Stomach (tissue), 4 donors: ENCODE measurements around the gene PGM5.

Experiments
- EP300 ChIP-seq: sonication (generic); formaldehyde crosslinking; IDR thresholded peaks from one replicate; pipeline ENCODE4 v1.6.1; 2017; ENCODE audit warnings: antibody characterized with exemption
- POLR2A ChIP-seq, 4 donors: fragments of 450-650 bp; IDR thresholded peaks; one replicate each; pipeline ENCODE4 v1.6.1; 2016; ENCODE audit warnings: antibody characterized with exemption in 4 of 4, control low read depth in 2 of 4, mild to moderate bottlenecking in 1 of 4, moderate library complexity in 1 of 4
- POLR2AphosphoS5 ChIP-seq, 3 donors: sonication (generic); formaldehyde crosslinking; IDR thresholded peaks; one replicate each; pipeline ENCODE4 v1.6.1; 2016; ENCODE audit warnings: antibody characterized with exemption in 3 of 3
- TF ChIP-seq, protein P1 (sequence below), 7 experiments: fragments of 450-650 bp in 4 of 7; fragments of 200-600 bp in 3 of 7; sonication (generic) in 3 of 7; IDR thresholded peaks; one replicate each; pipeline ENCODE4 v1.5.1; 2016 to 2019; ENCODE audit warnings: antibody characterized with exemption in 7 of 7, control low read depth in 2 of 7, mild to moderate bottlenecking in 1 of 7

DNA sequence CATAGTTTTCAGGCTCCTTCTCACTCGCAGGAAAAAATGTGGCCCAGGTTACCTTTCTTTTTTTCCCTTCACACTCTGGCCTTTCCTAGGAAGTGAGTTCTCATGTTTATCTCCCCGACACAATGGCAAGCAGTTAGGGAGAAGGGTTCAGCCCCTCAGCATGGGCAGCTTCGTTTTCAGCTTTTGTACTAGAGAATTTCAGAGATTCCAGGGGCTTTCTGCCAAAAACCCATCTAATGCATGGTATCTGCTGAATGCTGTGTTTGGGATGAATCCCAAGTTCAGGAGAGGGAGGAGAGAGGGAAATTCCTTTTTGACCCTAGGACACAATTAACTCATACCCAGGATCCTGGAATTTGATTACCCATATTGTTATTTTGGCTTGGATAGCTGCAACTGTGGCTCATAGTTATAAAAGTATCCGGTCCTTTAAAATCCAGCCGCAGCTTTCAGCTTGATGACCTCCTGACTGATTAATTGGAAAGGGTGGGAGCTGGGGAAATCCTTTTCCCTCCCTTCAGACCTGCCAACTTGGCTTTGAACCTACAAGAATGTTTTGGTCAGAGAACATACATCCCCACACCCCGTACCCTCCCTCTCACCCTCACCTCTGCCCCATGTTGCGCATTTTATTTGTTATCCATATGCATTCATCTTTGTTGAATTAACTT lies 105.8 kb downstream of the PGM5 start:
- TF ChIP-seq, protein P1, sequence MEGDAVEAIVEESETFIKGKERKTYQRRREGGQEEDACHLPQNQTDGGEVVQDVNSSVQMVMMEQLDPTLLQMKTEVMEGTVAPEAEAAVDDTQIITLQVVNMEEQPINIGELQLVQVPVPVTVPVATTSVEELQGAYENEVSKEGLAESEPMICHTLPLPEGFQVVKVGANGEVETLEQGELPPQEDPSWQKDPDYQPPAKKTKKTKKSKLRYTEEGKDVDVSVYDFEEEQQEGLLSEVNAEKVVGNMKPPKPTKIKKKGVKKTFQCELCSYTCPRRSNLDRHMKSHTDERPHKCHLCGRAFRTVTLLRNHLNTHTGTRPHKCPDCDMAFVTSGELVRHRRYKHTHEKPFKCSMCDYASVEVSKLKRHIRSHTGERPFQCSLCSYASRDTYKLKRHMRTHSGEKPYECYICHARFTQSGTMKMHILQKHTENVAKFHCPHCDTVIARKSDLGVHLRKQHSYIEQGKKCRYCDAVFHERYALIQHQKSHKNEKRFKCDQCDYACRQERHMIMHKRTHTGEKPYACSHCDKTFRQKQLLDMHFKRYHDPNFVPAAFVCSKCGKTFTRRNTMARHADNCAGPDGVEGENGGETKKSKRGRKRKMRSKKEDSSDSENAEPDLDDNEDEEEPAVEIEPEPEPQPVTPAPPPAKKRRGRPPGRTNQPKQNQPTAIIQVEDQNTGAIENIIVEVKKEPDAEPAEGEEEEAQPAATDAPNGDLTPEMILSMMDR (IDR thresholded peaks at IDR 0.05): no peak
- TF ChIP-seq POLR2A (IDR thresholded peaks at IDR 0.05) (no peak), POLR2AphosphoS5 (IDR thresholded peaks at IDR 0.05) (peak in 1 of 3 donors; percentile 3), EP300 (no peak)
